ENCODE data around the gene BPIFB3. TPM values are rescaled to one million over a fixed set of nuclear protein-coding genes. Genes with fewer than 3 reads are reported as not detected.
"Not testable (repeated sequence)": the region's sequence is repeated elsewhere in the genome, so short reads cannot be mapped to it uniquely, and the experiment has no call there.

BPIFB3 gene
- total RNA-seq, 1 donor: not detected

DNA sequence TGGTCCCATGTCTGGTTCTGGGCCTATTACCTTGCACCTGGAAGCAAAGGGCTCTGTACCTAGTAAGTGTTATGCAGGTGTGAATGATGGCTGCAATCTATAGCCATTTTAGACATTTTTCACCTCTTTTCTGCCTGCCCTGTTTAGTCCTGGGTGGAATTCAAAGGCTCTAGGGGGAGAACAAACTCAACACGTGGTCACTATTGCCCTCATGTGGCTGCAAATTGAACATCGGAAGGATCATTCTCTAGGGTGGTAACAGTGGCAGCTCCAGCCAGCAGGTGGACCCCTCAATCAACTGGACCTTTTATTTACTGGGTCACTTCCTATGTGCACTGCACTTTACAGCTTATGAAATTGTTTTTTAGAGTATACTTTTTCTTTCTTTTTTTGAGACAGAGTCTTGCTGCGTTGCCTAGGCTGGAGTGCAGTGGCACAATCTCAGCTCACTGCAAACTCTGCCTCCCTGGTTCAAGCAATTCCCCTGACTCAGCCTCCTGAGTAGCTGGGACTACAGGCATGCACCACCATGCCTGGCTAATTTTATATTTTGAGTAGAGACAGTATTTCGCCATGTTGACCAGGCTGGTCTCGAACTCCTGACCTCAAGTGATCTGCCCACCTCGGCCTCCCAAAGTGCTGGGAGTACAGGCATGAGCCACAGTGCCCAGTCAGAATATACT lies 42.3 kb downstream of the BPIFB3 start:
- peak; percentile 51 for DNase-seq (ENCODE audit: low read depth)
- TF ChIP-seq, protein P1, sequence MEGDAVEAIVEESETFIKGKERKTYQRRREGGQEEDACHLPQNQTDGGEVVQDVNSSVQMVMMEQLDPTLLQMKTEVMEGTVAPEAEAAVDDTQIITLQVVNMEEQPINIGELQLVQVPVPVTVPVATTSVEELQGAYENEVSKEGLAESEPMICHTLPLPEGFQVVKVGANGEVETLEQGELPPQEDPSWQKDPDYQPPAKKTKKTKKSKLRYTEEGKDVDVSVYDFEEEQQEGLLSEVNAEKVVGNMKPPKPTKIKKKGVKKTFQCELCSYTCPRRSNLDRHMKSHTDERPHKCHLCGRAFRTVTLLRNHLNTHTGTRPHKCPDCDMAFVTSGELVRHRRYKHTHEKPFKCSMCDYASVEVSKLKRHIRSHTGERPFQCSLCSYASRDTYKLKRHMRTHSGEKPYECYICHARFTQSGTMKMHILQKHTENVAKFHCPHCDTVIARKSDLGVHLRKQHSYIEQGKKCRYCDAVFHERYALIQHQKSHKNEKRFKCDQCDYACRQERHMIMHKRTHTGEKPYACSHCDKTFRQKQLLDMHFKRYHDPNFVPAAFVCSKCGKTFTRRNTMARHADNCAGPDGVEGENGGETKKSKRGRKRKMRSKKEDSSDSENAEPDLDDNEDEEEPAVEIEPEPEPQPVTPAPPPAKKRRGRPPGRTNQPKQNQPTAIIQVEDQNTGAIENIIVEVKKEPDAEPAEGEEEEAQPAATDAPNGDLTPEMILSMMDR (IDR thresholded peaks at IDR 0.05; ENCODE audit: insufficient read depth, low read length): peak; percentile 51
- not testable (repeated sequence) for H3K4me3 ChIP-seq (ENCODE audit: low read depth, low read length)

DNA sequence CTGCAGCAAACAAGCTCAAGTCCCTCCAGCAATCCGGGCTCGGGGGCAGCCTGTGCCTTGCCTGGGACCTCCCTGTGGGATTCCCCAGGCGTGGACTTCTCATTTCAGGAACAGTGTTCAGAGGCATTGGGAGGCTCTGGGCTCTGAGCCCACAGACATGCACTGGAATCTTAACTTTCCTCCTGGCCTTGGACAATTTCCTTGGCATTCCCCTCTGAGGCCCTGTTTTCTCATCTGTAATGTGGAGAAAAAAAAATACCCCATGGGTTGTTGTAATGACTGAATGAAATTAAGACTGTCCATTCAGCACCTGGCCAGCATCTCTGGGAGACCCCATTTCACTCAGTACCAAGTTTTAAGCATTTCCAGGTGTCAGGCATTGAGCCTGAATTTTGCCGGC lies 43.3 kb downstream of the BPIFB3 start:
- no peak overlapping the region for H3K4me3 ChIP-seq (ENCODE audit: low read depth, low read length)
- peak; percentile 22 for DNase-seq (ENCODE audit: low read depth)
- TF ChIP-seq, protein P1 (IDR thresholded peaks at IDR 0.05; ENCODE audit: insufficient read depth, low read length): no peak

DNA sequence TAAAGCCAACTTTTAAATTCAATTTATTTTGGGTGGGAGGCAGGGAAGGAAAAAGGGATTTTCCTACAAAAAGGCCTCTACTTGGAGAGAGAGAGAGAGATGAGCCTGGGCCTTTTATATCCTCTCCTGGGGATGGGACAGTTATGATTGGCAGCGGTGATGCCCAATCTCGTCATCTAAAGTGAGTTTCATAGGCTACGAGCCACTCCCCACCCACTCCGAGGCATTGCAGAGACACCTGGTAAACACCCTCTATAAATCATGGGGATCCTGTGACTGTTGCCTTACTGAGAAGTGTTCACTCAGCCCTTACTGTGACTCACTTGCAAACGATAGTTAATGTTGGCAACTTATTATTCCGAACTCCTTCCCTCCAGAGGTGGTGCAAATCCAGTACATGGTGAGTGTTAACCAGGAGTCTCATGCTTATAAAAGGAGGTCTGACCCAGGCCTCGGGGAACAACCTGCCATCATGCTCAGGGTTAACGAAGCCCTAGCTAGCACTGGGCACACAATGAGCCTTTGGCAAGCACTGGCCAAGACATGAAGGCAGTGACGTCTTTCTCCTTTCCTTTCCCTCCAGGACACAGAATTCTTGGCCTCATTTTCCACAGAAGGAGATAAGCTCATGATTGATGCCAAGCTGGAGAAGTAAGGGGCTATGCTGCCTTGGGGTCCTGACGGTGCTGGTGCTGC lies 46.3 kb downstream of the BPIFB3 start:
- DNase-seq (ENCODE audit: low read depth): no peak
- no peak overlapping the region for H3K4me3 ChIP-seq (ENCODE audit: low read depth, low read length)
- TF ChIP-seq, protein P1 (IDR thresholded peaks at IDR 0.05; ENCODE audit: insufficient read depth, low read length): no peak

DNA sequence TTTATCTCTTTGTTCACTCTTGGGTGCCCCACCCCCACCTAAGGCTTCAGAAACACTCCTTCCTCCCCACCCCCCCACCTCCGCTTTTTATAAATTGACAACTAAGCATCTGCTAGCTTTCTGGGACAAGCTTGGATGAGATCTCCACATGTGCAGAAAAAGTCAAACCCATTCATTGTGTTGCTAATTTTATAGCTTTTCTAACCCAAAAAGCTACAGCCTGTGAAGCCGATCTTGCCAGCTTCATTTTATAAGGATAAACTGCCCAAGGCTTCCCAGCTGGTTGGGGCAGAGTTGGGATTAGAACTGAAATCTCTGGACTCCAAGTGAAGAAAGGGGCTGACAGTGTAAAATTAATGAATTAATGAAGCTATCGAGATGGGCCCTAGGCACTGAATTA lies 49.9 kb downstream of the BPIFB3 start:
- H3K4me3 ChIP-seq (ENCODE audit: low read depth, low read length): no peak overlapping the region
- DNase-seq (ENCODE audit: low read depth): no peak
- TF ChIP-seq, protein P1 (IDR thresholded peaks at IDR 0.05; ENCODE audit: insufficient read depth, low read length): no peak

DNA sequence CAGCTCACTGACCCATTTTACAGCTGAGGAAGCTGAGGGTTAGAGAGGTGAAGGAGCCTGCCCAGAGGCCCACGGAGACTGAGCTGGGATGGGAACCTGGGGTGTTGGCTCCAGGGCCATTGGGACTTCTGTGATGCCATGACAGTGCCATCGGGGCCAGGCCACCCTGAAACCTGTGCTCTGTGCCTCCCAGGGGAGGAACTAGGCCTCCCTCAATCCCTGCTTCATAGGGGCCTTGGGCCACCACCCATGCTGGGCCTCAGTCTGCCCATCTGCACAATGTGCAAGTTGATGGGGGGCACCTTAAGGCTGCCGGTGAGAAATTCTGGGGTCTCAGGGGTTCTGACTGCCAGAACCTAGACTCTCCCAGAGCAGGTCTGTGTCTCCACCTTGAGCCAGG lies 50.6 kb downstream of the BPIFB3 start:
- TF ChIP-seq, protein P1 (IDR thresholded peaks at IDR 0.05; ENCODE audit: insufficient read depth, low read length): no peak
- DNase-seq (ENCODE audit: low read depth): no peak
- no peak overlapping the region for H3K4me3 ChIP-seq (ENCODE audit: low read depth, low read length)

DNA sequence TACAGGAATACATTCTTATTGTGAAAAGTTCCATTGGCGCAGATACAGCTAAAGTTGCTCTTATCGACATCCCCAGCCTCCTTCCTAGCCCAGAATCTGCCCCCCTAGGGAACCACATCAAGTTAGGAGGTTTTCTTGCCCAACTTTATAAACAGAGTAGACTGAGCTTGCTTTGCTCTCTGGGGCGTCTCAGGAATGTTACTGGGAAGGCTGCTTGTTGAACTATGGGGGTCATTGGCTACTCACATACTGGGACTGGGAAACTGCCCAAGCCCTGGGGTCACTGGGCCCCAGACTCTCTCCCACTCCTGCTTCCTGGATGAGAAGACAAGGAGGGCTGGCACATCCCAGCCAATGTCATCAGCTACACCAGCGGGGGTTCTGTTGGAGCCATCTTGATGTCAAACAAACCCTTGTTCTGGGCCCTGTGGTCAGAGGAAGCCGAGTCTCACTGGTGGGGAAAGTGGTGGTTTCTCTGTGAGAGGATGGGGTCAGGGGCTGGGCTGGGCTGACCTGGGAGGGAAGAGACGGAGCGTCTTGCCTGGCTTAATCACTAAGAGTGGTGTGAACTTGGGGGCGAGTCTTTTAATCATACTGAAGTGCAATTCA lies 51.7 kb downstream of the BPIFB3 start:
- DNase-seq (ENCODE audit: low read depth): peak; percentile 9
- TF ChIP-seq, protein P1 (IDR thresholded peaks at IDR 0.05; ENCODE audit: insufficient read depth, low read length): no peak
- H3K4me3 ChIP-seq (ENCODE audit: low read depth, low read length): no peak overlapping the region

DNA sequence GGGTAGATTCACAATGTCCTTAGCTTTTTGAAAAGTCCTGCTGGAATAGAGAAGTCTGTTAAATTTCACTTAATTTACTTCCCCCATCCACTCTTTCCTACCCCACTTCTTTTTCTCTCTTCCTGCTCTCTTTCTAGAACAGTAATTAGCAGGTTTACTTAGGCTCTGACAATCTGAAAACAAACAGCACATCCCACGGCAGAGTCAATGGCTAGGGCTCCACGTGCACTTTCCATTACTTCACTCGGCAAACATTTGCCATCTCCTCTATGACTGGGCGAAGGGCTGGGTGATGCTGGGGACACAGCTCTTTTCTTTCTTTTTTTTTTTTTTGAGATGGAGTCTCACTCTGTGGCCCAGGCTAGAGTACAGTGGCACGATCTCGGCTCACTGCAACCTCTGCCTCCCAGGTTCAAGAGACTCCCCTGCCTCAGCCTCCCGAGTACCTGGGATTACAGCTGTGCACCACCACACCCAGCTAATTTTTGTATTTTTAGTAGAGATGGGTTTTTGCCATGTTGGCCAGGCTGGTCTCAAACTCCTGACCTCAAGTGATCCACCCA lies 52.4 kb downstream of the BPIFB3 start:
- not testable (repeated sequence) for DNase-seq (ENCODE audit: low read depth); H3K4me3 ChIP-seq (ENCODE audit: low read depth, low read length)

All from fibroblast of the aortic adventitia (primary cell).